SK-N-MC (cell line): ENCODE data around the gene RNF125.

Experiments
- DNase-seq: peaks from one replicate; pipeline ENCODE4 v3.0.0-alpha.2; 2011; ENCODE audit warnings: low read depth, low spot score
- H3K27ac ChIP-seq: fragments of 200-600 bp; sonication (generic); 2 replicates; pipeline ENCODE4 v1.5.1; 2016; ENCODE audit warnings: mixed run types
- H3K36me3 ChIP-seq: fragments of 200-600 bp; sonication (generic); 2 replicates; pipeline ENCODE4 v1.6.1; 2017; ENCODE audit warnings: antibody characterized with exemption, low read length, mixed read lengths; ENCODE audit not compliant: insufficient read depth
- H3K4me3 ChIP-seq: fragments of 200-600 bp; sonication (generic); 2 replicates; pipeline ENCODE4 v1.5.1; 2016
- H3K9ac ChIP-seq: fragments of 200-600 bp; sonication (generic); 2 replicates; pipeline ENCODE4 v1.8.0; 2017; ENCODE audit warnings: mixed run types, mixed read lengths; ENCODE audit not compliant: insufficient read length
- H3K9me3 ChIP-seq: fragments of 200-600 bp; sonication (generic); 2 replicates; pipeline ENCODE4 v1.6.1; 2017; ENCODE audit warnings: low read depth, mild to moderate bottlenecking, antibody characterized with exemption, low read length, moderate library complexity, mixed read lengths
- EZH2 ChIP-seq: fragments of 200-600 bp; sonication (generic); IDR thresholded peaks from one replicate; pipeline ENCODE4 v1.6.1; 2017; ENCODE audit warnings: antibody characterized with exemption
- FOXP2 ChIP-seq: optimal IDR thresholded peaks from 2 replicates; pipeline ENCODE3; 2011; ENCODE audit warnings: mild to moderate bottlenecking, moderate library complexity; ENCODE audit not compliant: insufficient read depth; ENCODE audit errors: extremely low read length, control extremely low read depth
- POLR2AphosphoS5 ChIP-seq: IDR thresholded peaks from 2 replicates; pipeline ENCODE4 v1.6.1; 2012; ENCODE audit warnings: mild to moderate bottlenecking, low read depth, low read length, borderline replicate concordance

The RNF125 gene

DNA sequence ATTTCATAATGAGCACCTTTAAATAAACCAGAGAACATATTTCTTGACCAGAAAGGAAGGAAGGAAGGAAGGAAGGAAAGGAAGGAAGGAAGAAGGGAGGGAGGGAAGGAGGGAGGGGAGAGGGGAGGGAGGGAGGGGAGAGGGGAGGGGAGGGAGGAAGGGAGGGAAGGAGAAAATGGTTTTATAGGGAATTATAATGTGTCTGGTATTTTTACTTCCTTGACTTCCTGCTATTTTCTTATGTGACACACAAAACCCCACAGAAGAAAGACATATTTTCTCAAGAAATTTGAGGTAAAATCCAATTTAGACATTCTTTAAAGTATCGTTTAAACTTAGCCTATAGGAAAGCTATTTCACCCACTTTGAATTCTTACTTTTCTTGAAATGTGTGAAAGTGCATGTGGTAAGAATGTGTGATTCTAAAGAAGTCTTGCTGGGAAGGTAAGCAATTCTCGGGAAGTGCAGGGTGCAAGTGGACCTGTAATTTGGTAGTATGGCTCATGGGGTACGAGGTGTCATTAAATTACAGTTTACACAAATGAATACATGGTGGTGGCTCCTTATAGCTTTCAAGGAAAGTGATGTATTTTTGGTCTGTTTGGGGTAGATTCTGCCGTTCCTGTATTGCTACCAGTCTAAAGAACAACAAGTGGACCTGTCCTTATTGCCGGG is 18.0 kb downstream of the RNF125 start:
- Histone ChIP-seq H3K36me3 (no peaks in the 10 kb centered on the region), H3K9ac (no peak overlapping the region), H3K9me3 (no peaks in the 10 kb centered on the region), H3K27ac (peak overlapping the region; percentile 75), H3K4me3 (0 out of 2 replicates have a peak overlapping the region, but pooled peaks have one; percentile 21)
- no peak for DNase-seq
- TF ChIP-seq FOXP2 (no peak), POLR2AphosphoS5 (no peak), EZH2 (no peak)

DNA sequence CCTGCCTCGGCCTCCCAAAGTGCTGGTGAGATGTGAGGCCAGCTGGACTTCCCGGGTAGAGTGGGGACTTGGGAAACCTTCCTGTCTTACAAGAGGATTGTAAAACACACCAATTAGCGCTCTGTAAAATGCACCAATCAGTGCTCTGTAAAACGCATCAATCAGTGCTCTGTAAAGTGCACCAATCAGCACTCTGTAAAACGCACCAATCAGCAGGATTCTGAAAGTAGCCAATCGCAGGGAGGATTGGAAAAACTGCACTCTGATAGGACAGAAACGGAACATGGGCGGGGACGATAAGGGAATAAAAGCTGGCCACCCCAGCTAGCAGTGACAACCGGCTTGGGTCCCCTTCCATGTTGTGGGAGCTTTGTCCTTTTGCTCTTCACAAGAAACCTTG is 19.0 kb downstream of the RNF125 start:
- no peak for TF ChIP-seq POLR2AphosphoS5
- no peak for TF ChIP-seq EZH2
- TF ChIP-seq FOXP2: no peak
- Histone ChIP-seq H3K36me3 (no peaks in the 10 kb centered on the region), H3K9ac (no peak overlapping the region), H3K4me3 (no peak overlapping the region), H3K9me3 (no peaks in the 10 kb centered on the region), H3K27ac (no peak overlapping the region)
- no peak for DNase-seq

DNA sequence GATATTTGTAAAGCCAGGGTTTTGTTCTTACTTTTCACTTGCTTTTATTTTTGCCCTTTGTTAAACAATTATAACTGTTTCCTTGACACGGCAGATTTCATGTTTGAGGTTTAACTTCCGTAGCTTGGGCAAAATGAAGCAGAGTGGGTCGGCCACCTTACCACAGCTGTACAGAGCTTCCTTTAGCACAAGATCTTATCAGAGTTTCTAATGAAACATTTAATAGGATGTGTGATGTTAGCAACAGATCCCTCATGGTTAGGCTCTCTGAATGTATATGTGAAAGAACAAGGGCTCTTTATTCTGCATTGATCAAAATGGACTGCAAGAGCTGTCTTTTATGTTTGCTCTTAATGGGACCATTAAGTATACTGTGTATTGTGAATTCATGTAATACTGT is 22.3 kb downstream of the RNF125 start:
- no peak for DNase-seq
- H3K4me3 ChIP-seq: peak overlapping the region; percentile 29
- H3K36me3 ChIP-seq: no peaks in the 10 kb centered on the region
- no peak overlapping the region for H3K9ac ChIP-seq
- no peaks in the 10 kb centered on the region for H3K9me3 ChIP-seq
- peak overlapping the region; percentile 45; the same call in 1 of the 2 replicates for H3K27ac ChIP-seq
- TF ChIP-seq EZH2 (no peak), FOXP2 (no peak), POLR2AphosphoS5 (no peak)

DNA sequence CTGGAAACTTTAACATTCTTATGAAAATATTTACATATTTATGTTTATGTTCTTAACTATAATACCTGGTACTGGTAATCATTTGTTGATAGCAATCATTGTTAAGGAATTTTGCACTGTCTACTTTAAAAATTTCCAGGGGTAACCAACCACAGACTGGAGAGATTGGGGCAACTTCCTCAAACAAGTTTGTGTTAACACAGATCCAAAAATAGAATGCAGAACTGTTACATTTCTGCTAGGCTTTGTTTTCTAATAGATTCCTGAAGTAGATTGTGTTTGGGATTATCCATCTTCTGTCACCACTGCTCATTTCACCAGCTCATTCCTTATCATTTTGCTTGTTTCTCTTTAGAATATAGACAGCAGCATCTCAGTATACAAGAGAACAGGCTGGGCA is 23.7 kb downstream of the RNF125 start:
- Histone ChIP-seq H3K27ac (no peak overlapping the region), H3K9ac (no peak overlapping the region), H3K4me3 (no peak overlapping the region), H3K36me3 (no peaks in the 10 kb centered on the region), H3K9me3 (no peaks in the 10 kb centered on the region)
- DNase-seq: no peak
- TF ChIP-seq FOXP2 (no peak), POLR2AphosphoS5 (no peak), EZH2 (no peak)

DNA sequence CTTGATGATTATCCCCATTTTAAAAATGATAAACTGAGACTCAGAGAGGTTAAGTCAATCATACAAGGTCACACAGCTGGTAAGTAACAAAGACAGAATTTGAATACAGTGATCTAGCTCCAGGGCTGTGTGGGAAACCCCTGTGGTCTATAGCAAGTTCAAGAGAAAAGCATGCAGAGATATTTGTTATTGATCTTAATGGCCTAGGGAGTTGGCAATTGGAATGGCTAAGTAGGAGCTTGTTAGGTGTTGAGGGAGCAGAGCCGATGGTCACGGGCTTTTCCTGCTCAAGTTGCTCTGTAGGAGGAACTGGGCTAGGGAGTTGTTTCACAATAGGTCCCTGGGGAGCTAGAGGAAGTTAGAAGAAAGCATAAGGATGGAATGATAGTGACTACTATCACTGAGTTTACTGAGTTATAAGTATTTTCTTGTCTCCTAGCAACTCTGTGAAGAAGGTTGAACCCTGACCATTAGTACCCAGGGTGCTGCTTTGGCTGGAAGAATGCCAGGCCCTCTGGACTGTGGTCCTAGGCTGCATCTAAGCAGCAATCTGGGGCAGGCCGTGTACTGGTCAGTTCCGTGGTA is 30.0 kb downstream of the RNF125 start:
- DNase-seq: no peak
- TF ChIP-seq EZH2 (no peak), FOXP2 (no peak), POLR2AphosphoS5 (no peak)
- Histone ChIP-seq H3K4me3 (no peak overlapping the region), H3K9me3 (no peaks in the 10 kb centered on the region), H3K36me3 (no peaks in the 10 kb centered on the region), H3K27ac (no peak overlapping the region), H3K9ac (no peak overlapping the region)

DNA sequence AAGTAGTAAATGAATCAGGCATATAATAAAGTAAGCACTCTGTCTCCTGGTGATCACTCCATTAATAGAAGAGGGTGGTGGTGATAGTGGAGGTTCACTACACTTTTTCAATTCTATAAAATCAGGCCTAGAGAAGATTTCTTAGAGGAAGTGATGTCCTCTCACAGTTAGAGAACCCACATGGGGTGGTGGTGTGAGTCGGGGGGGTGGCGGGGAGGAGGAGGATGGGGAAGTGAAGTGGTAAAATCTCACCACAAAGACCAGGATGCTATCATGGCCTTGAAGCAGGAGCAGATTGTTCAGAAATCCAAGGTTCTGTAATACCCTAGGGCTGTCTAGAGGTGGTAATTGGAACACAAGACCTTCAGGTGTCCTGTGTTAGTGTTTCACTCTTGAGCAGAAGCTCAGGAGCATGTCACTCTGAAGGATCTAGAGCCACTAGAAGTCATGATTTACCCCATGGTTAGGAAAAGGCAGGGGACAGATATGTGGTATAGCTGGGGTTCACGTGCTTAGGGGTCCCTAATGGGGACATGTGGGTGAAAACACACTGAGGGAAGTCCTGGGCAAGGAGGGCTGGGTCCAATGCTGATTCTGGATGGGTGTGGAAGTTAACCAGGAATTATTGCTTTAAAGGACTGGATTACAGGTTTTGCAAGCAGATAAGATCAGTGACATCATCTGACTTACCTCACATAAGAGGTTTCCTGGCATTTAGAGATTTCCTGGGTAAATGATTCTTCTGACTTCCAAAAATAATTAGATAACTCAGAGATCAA is 31.0 kb downstream of the RNF125 start:
- Histone ChIP-seq H3K27ac (no peak overlapping the region), H3K4me3 (no peak overlapping the region)

DNA sequence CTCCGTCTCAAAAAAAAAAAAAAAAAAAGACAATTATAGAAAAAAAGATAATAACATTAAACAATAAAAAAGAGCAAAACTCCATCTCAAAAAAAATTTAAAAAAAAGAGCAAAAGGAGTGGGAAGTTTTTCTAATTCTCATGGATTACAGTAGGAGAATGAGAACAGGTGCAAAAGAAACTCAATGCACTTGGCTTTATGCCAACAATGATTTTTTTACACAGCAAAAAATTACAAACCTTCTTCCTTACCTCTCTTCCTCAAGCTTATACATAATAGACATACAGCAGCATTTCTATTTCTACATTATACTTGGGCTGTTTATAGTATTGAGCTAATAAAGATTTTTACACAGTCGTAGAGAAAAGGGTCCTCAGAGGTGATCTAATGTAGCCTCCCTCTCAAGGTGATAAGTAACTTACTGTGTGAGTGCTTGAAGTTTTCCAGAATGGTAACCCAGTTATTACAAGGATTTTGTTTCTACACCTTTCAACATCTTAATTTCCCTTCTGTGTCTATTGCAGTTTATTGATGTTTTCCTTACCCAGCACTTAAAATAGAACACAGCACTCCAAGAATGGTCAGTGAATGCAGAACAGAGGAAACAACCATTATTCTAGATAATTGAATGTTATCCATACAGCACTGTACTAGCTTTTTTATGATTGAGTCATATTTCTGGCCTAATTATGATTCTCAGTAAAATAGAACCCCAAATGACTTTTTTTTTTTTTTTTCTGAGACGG is 38.2 kb downstream of the RNF125 start:
- Histone ChIP-seq H3K36me3 (no peaks in the 10 kb centered on the region), H3K9ac (no peak overlapping the region), H3K9me3 (no peaks in the 10 kb centered on the region), H3K4me3 (no peak overlapping the region), H3K27ac (no peak overlapping the region)
- no peak for DNase-seq
- TF ChIP-seq POLR2AphosphoS5 (no peak), EZH2 (no peak), FOXP2 (no peak)

More for the DNA sequence above, 31.0 kb downstream of the RNF125 start:
- Histone ChIP-seq H3K9ac (no peak overlapping the region), H3K36me3 (no peaks in the 10 kb centered on the region), H3K9me3 (no peaks in the 10 kb centered on the region)
- DNase-seq: no peak
- no peak for TF ChIP-seq FOXP2
- TF ChIP-seq POLR2AphosphoS5: no peak

DNA sequence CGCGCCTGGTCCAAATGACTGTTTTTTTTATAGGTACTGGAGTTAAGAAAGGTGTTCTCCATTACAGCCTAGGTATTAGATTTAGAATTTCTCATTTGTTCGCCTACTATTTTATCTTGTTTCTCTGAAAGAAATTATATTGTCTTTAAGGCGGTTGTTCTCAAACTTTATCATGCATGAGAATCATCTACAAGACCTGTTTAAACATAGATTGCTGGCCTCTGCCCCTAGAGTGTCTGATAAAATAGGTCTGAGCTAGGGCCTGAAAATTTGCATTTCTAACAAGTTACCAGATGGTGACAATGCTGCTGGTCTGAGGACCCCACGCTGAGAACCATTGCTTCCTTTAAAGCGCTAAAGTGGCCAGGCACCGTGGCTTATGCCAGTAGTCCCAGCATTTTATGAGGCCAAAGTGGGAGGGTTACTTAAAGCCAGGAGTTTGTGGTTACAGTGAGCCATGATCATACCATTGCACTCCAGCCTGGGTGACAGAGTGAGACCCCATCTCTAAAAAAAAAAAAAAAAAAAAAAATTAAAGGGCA is 39.1 kb downstream of the RNF125 start:
- TF ChIP-seq POLR2AphosphoS5 (no peak), EZH2 (no peak), FOXP2 (no peak)
- no peak overlapping the region for H3K27ac ChIP-seq
- H3K9me3 ChIP-seq: no peaks in the 10 kb centered on the region
- H3K36me3 ChIP-seq: no peaks in the 10 kb centered on the region
- no peak overlapping the region for H3K9ac ChIP-seq
- H3K4me3 ChIP-seq: no peak overlapping the region
- no peak for DNase-seq
